Immature natural killer cell (primary cell): ENCODE measurements around the gene VWA8. TPM values are rescaled to one million over a fixed set of nuclear protein-coding genes. Genes with fewer than 3 reads are reported as not detected.
"Not testable (repeated sequence)": the region's sequence is repeated elsewhere in the genome, so short reads cannot be mapped to it uniquely, and the experiment has no call there.

Experiments used
- DNase-seq, 3 donors: peaks; one replicate each; pipeline ENCODE4 v3.0.0; 2022; ENCODE audit warnings: mixed read lengths in 1 of 3
- H3K27ac Mint-ChIP-seq, 6 donors: one replicate each; pipeline ENCODE4 v1.8.0; 2020; ENCODE audit warnings: mixed read lengths in 6 of 6, mild to moderate bottlenecking in 5 of 6, inconsistent platforms in 4 of 6, moderate library complexity in 3 of 6
- H3K27me3 Mint-ChIP-seq, 3 donors: one replicate each; pipeline ENCODE4 v1.8.0; 2020 to 2021; ENCODE audit warnings: low read depth in 3 of 3, mild to moderate bottlenecking in 3 of 3, mixed read lengths in 3 of 3, moderate library complexity in 3 of 3, inconsistent platforms in 1 of 3
- H3K36me3 Mint-ChIP-seq, 3 donors: one replicate each; pipeline ENCODE4 v1.8.0; 2020; ENCODE audit warnings: mixed read lengths in 3 of 3, inconsistent platforms in 2 of 3, mild to moderate bottlenecking in 2 of 3
- H3K4me1 Mint-ChIP-seq, 2 donors: one replicate each; pipeline ENCODE4 v1.8.0; 2020; ENCODE audit warnings: inconsistent platforms in 2 of 2, mild to moderate bottlenecking in 2 of 2, mixed read lengths in 2 of 2, moderate library complexity in 1 of 2
- H3K4me3 Mint-ChIP-seq, 5 donors: one replicate each; pipeline ENCODE4 v1.8.0; 2020; ENCODE audit warnings: mild to moderate bottlenecking in 5 of 5, mixed read lengths in 5 of 5, inconsistent platforms in 3 of 5, moderate library complexity in 3 of 5
- H3K9me3 Mint-ChIP-seq, 6 donors: one replicate each; pipeline ENCODE4 v1.8.0; 2020; ENCODE audit warnings: mild to moderate bottlenecking in 6 of 6, mixed read lengths in 6 of 6, inconsistent platforms in 4 of 6, moderate library complexity in 3 of 6
- polyA plus RNA-seq, 3 donors: library from polyadenylated mRNA; unstranded; fragments of 300-500 nt; fragmentation: Illumina TruSeq; gene quantifications; one replicate each; pipeline ENCODE4 v1.2.3, GENCODE V29; 2021

The VWA8 gene
- polyA plus RNA-seq, 3 donors from 2014 or later, result 3.0 to 4.9 (median 3.2) TPM

- H3K4me3 Mint-ChIP-seq, result no peak overlapping the region
- H3K27ac Mint-ChIP-seq, result no peak overlapping the region
- H3K36me3 Mint-ChIP-seq, result peaks cover 4 to 15% (median 10%) of the 10 kb centered on the region in 3 donors
- no peaks in the 10 kb centered on the region for H3K27me3 Mint-ChIP-seq
- H3K4me1 Mint-ChIP-seq, result peaks cover 0 to 3% of the 10 kb centered on the region in 2 donors
- no peaks in the 10 kb centered on the region for H3K9me3 Mint-ChIP-seq
- DNase-seq, result no peak
These were observed 26.8 kb downstream of the VWA8 start for GRCh38 chr13:41934120-41934519.

- Mint-ChIP-seq H3K9me3 (no peaks in the 10 kb centered on the region), H3K27me3 (no peaks in the 10 kb centered on the region), H3K36me3 (peaks cover 0 to 20% (median 11%) of the 10 kb centered on the region in 3 donors), H3K27ac (no peak overlapping the region), H3K4me3 (no peak overlapping the region), H3K4me1 (peaks cover 8 to 25% of the 10 kb centered on the region in 2 donors)
- DNase-seq, result no peak
These were observed 29.6 kb downstream of the VWA8 start for GRCh38 chr13:41931337-41931736.

GRCh38 chr13:41930154-41930553 lies 30.8 kb downstream of the VWA8 start:
- Mint-ChIP-seq H3K4me1 (peaks cover 11 to 30% of the 10 kb centered on the region in 2 donors), H3K27me3 (no peaks in the 10 kb centered on the region), H3K4me3 (no peak overlapping the region), H3K36me3 (peaks cover 5 to 28% (median 16%) of the 10 kb centered on the region in 3 donors), H3K9me3 (peaks cover 0 to 5% (median under 1%) of the 10 kb centered on the region in 6 donors), H3K27ac (no peak overlapping the region)
- DNase-seq, result no peak

GRCh38 chr13:41928323-41928722 lies 32.6 kb downstream of the VWA8 start:
- Mint-ChIP-seq H3K36me3 (peaks cover 16 to 44% (median 32%) of the 10 kb centered on the region in 3 donors), H3K27ac (peak overlapping the region in 5 of 6 donors; percentile 27 to 68 (median 37)), H3K9me3 (peaks cover 7 to 23% (median 14%) of the 10 kb centered on the region in 6 donors), H3K4me3 (peak overlapping the region; percentile 19 to 74 (median 55)), H3K27me3 (no peaks in the 10 kb centered on the region), H3K4me1 (peaks cover 19 to 41% of the 10 kb centered on the region in 2 donors)
- no peak for DNase-seq

- Mint-ChIP-seq H3K9me3 (peaks cover 7 to 25% (median 18%) of the 10 kb centered on the region in 6 donors), H3K4me3 (no peak overlapping the region), H3K4me1 (peaks cover 22 to 41% of the 10 kb centered on the region in 2 donors), H3K27ac (no peak overlapping the region), H3K36me3 (peaks cover 16 to 42% (median 40%) of the 10 kb centered on the region in 3 donors), H3K27me3 (no peaks in the 10 kb centered on the region)
- no peak for DNase-seq
These were observed 35.9 kb downstream of the VWA8 start for GRCh38 chr13:41925014-41925413.

GRCh38 chr13:41922894-41923293 lies 38.0 kb downstream of the VWA8 start:
- H3K27ac Mint-ChIP-seq, H3K4me3 Mint-ChIP-seq, H3K27me3 Mint-ChIP-seq, DNase-seq: not testable (repeated sequence)
- H3K4me1 Mint-ChIP-seq, result peaks cover 19 to 35% of the 10 kb centered on the region in 2 donors
- H3K9me3 Mint-ChIP-seq, result peaks cover 7 to 25% (median 18%) of the 10 kb centered on the region in 6 donors
- H3K36me3 Mint-ChIP-seq, result peaks cover 16 to 35% (median 34%) of the 10 kb centered on the region in 3 donors

- no peaks in the 10 kb centered on the region for H3K27me3 Mint-ChIP-seq
- H3K36me3 Mint-ChIP-seq, result peaks cover 10 to 27% (median 14%) of the 10 kb centered on the region in 3 donors
- no peak for DNase-seq
- peaks cover 7 to 20% (median 14%) of the 10 kb centered on the region in 6 donors for H3K9me3 Mint-ChIP-seq
- H3K4me3 Mint-ChIP-seq, result no peak overlapping the region
- H3K27ac Mint-ChIP-seq, result no peak overlapping the region
- H3K4me1 Mint-ChIP-seq, result peaks cover 41 to 48% of the 10 kb centered on the region in 2 donors
These were observed 41.0 kb downstream of the VWA8 start for GRCh38 chr13:41919741-41920487.

- Mint-ChIP-seq H3K27ac (no peak overlapping the region), H3K36me3 (peaks cover 3 to 21% (median 8%) of the 10 kb centered on the region in 3 donors), H3K4me3 (no peak overlapping the region), H3K9me3 (peaks cover 4 to 14% (median 9%) of the 10 kb centered on the region in 6 donors), H3K4me1 (peaks cover 40 to 53% of the 10 kb centered on the region in 2 donors), H3K27me3 (no peaks in the 10 kb centered on the region)
- no peak for DNase-seq
These were observed 41.7 kb downstream of the VWA8 start for GRCh38 chr13:41919031-41919740.

GRCh38 chr13:41917641-41918040 lies 43.3 kb downstream of the VWA8 start:
- Mint-ChIP-seq H3K9me3 (peaks cover 0 to 6% (median 1%) of the 10 kb centered on the region in 6 donors), H3K4me3 (no peak overlapping the region), H3K27me3 (no peaks in the 10 kb centered on the region), H3K36me3 (peaks cover 0 to 10% (median 0%) of the 10 kb centered on the region in 3 donors), H3K4me1 (peaks cover 33 to 45% of the 10 kb centered on the region in 2 donors), H3K27ac (peak overlapping the region in 1 of 6 donors; percentile 1)
- DNase-seq, result no peak

GRCh38 chr13:41916173-41916954 lies 44.5 kb downstream of the VWA8 start:
- Mint-ChIP-seq H3K4me3 (peak overlapping the region; percentile 3 to 65 (median 54)), H3K27me3 (no peaks in the 10 kb centered on the region), H3K36me3 (peaks cover 0 to 4% (median 0%) of the 10 kb centered on the region in 3 donors), H3K4me1 (peaks cover 31 to 45% of the 10 kb centered on the region in 2 donors), H3K9me3 (peaks cover 0 to under 1% (median 0%) of the 10 kb centered on the region in 6 donors), H3K27ac (peak overlapping the region in 5 of 6 donors; percentile 0 to 75 (median 3))
- peak; percentile 4 to 30 (median 15) for DNase-seq

- no peak overlapping the region for H3K27ac Mint-ChIP-seq
- H3K36me3 Mint-ChIP-seq, result peaks cover 0 to 5% (median 4%) of the 10 kb centered on the region in 3 donors
- no peak overlapping the region for H3K4me3 Mint-ChIP-seq
- no peaks in the 10 kb centered on the region for H3K9me3 Mint-ChIP-seq
- H3K27me3 Mint-ChIP-seq, result no peaks in the 10 kb centered on the region
- no peak for DNase-seq
- peaks cover 30 to 45% of the 10 kb centered on the region in 2 donors for H3K4me1 Mint-ChIP-seq
These were observed 45.8 kb downstream of the VWA8 start for GRCh38 chr13:41915081-41915480.

- Mint-ChIP-seq H3K9me3 (no peaks in the 10 kb centered on the region), H3K27me3 (no peaks in the 10 kb centered on the region), H3K27ac (no peak overlapping the region), H3K4me3 (no peak overlapping the region), H3K4me1 (peaks cover 28 to 45% of the 10 kb centered on the region in 2 donors), H3K36me3 (peaks cover 0 to 9% (median 4%) of the 10 kb centered on the region in 3 donors)
- no peak for DNase-seq
These were observed 46.4 kb downstream of the VWA8 start for GRCh38 chr13:41914552-41914951.

- Mint-ChIP-seq H3K9me3 (no peaks in the 10 kb centered on the region), H3K4me1 (peaks cover 0 to 7% of the 10 kb centered on the region in 2 donors), H3K36me3 (peaks cover 0 to 30% (median 19%) of the 10 kb centered on the region in 3 donors), H3K4me3 (no peak overlapping the region), H3K27ac (no peak overlapping the region), H3K27me3 (no peaks in the 10 kb centered on the region)
- no peak for DNase-seq
These were observed 51.4 kb downstream of the VWA8 start for GRCh38 chr13:41909506-41909905.
